ENCODE results near the gene PPP4R3A. TPM values are rescaled to one million over a fixed set of nuclear protein-coding genes. Genes with fewer than 3 reads are reported as not detected.
A peak's percentile ranks its signal among the peaks of the same experiment; 100 is the strongest.

The PPP4R3A gene
- total and polyA plus RNA-seq, 12 donors, result 32.2 to 60.6 (median 41.0) TPM

DNA sequence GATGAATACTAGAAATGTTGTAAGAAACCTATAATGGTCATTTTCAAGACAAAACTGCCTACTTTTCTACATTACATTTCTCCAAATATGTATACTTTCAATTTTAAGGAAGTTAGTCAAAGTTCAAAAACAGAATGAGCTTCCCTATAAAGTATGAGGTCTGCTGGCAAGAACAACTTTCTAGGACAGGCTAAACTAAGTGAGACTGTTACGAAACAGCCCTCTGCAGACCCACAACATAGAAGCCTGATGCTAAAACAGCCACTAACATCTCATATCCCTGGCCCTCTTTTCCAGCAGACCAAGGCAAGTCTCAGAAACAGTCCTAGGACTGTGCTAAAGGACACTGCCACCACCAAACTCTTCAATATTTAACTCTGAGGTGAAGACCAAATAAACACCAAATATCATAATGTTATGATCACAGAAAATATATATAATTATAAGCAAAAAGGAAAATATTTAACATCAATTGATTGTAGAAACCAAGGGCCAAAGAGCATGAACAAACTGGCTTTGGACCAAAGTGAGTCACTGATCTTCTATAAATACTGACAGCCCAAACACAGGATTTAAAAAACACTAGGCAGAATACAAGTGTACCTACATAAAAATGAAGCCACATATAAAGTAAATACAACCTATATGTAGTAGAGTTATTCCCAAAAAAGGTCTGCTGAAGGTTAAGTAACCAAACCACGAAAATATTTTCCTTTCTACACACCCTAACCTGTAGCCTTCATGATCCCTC lies 27.7 kb downstream of the PPP4R3A start:
- intact Hi-C loops (cut with DNase I), result no loop called here
- Histone ChIP-seq H3K4me3 (no peak overlapping the region), H3K27me3 (no peaks in the 10 kb centered on the region), H3K9me3 (no peaks in the 10 kb centered on the region), H3K27ac (no peak overlapping the region), H3K4me1 (peaks cover 0 to 44% (median 31%) of the 10 kb centered on the region in 9 donors), H3K36me3 (peaks cover 0 to 99% (median 33%) of the 10 kb centered on the region in 9 donors)
- TF ChIP-seq, protein P1, sequence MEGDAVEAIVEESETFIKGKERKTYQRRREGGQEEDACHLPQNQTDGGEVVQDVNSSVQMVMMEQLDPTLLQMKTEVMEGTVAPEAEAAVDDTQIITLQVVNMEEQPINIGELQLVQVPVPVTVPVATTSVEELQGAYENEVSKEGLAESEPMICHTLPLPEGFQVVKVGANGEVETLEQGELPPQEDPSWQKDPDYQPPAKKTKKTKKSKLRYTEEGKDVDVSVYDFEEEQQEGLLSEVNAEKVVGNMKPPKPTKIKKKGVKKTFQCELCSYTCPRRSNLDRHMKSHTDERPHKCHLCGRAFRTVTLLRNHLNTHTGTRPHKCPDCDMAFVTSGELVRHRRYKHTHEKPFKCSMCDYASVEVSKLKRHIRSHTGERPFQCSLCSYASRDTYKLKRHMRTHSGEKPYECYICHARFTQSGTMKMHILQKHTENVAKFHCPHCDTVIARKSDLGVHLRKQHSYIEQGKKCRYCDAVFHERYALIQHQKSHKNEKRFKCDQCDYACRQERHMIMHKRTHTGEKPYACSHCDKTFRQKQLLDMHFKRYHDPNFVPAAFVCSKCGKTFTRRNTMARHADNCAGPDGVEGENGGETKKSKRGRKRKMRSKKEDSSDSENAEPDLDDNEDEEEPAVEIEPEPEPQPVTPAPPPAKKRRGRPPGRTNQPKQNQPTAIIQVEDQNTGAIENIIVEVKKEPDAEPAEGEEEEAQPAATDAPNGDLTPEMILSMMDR (IDR thresholded peaks at IDR 0.05), result no peak
- ATAC-seq (peak in 4 of 8 donors; percentile 48 to 63 (median 52)), DNase-seq (no peak)
- WGBS, 2 donors, result 69 to 77% methylated on average over 2 of the region's 2 CpGs

GRCh38 chr14:91477388-91477787 lies 32.7 kb downstream of the PPP4R3A start:
- H3K4me3 ChIP-seq, result no peak overlapping the region
- no peaks in the 10 kb centered on the region for H3K9me3 ChIP-seq
- TF ChIP-seq, protein P1 (IDR thresholded peaks at IDR 0.05), result no peak
- 95 to 97% methylated on average over 3 of the region's 3 CpGs for WGBS, 2 donors
- H3K4me1 ChIP-seq, result peaks cover 0 to 31% (median 16%) of the 10 kb centered on the region in 9 donors
- intact Hi-C loops (cut with DNase I), result no loop called here
- no peak overlapping the region for H3K27ac ChIP-seq
- peaks cover 0 to 100% (median 59%) of the 10 kb centered on the region in 9 donors for H3K36me3 ChIP-seq
- no peak for ATAC-seq
- no peak for DNase-seq
- no peaks in the 10 kb centered on the region for H3K27me3 ChIP-seq

- TF ChIP-seq, protein P1 (IDR thresholded peaks at IDR 0.05), result no peak
These were observed 37.1 kb downstream of the PPP4R3A start for GRCh38 chr14:91473046-91473445.

GRCh38 chr14:91470216-91470615 lies 39.9 kb downstream of the PPP4R3A start:
- H3K27ac ChIP-seq, result no peak overlapping the region
- no peaks in the 10 kb centered on the region for H3K9me3 ChIP-seq
- DNase-seq, result no peak
- intact Hi-C loops (cut with DNase I), result no loop called here
- TF ChIP-seq, protein P1 (IDR thresholded peaks at IDR 0.05), result no peak
- 86 to 92% methylated on average over 2 of the region's 2 CpGs for WGBS, 2 donors
- no peak for ATAC-seq
- no peak overlapping the region for H3K4me3 ChIP-seq
- peaks cover 0 to 100% (median 49%) of the 10 kb centered on the region in 9 donors for H3K36me3 ChIP-seq
- H3K27me3 ChIP-seq, result no peaks in the 10 kb centered on the region
- H3K4me1 ChIP-seq, result no peaks in the 10 kb centered on the region

More at GRCh38 chr14:91473046-91473445, 37.1 kb downstream of the PPP4R3A start:
- Histone ChIP-seq H3K27me3 (no peaks in the 10 kb centered on the region), H3K4me3 (no peak overlapping the region), H3K4me1 (peaks cover 0 to 10% (median 6%) of the 10 kb centered on the region in 9 donors), H3K36me3 (peaks cover 0 to 100% (median 69%) of the 10 kb centered on the region in 9 donors), H3K9me3 (no peaks in the 10 kb centered on the region), H3K27ac (no peak overlapping the region)
- DNase-seq (no peak), ATAC-seq (no peak)
- intact Hi-C loops (cut with DNase I), result no loop called here
- WGBS, 2 donors, result 94 to 95% methylated on average over 2 of the region's 2 CpGs
